Activated CD8-positive, alpha-beta memory T cell treated with anti-CD3 and anti-CD28 coated beads, Interleukin-2, amount 50 U/mL, for 24 hours (primary cell): ENCODE data around the gene PRELP.
"Not testable (repeated sequence)": the region's sequence is repeated elsewhere in the genome, so short reads cannot be mapped to it uniquely, and the experiment has no call there.

Experiments used
- DNase-seq: peaks from one replicate; pipeline ENCODE4 v3.0.0-alpha.2; 2020; ENCODE audit errors: extremely low read depth

The PRELP gene

GRCh38 chr1:203475012-203475981, at the start of gene PRELP:
PRELP (plus strand) TSS chr1:203475806; CDS start chr1:203483185, 7,379 bp downstream.
- DNase-seq, result no peak

GRCh38 chr1:203426366-203426765, 49.2 kb upstream of the PRELP start:
- DNase-seq, result no peak

DNA sequence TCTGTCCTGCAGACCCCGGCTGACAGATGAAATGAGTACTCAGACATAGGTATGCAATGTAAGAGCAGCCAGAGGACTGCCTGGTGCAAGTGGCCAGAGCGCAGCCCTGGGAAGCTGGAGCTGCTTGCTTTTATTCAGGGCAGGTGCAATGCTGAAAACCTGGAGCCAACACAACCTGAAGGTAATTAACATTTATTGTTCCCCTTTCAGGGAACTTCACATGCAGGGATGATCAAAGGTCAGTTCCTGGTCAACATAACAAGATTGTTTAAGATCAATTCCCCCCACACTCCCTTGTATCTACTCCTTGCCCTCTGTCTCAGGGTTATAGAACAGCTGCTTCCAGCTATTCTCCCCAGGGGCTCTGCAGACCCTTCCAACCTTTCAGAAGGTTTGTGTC, 48.7 kb upstream of the PRELP start:
- DNase-seq, result no peak

DNA sequence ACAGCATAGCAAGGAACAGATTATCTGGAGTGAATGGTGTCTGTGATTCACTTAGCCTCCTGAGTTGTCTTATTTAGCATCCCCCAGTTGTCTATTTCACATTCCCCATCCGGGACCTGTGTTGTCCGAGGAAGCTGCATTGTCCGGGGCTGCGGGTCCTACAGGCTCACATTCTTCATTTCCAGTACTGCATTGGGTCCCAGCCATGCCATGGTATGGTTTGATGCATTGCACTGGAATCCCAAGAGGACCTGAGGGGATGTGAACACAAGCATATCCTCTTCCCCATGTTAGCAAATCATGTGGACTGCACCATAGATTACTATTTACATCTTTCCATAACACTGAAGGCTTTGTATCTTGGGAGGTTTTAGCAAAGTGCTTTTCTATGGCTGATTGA, 48.2 kb upstream of the PRELP start:
- DNase-seq, result no peak

GRCh38 chr1:203428981-203429599, 46.5 kb upstream of the PRELP start:
- DNase-seq, result no peak

GRCh38 chr1:203435615-203436014, 40.0 kb upstream of the PRELP start:
- DNase-seq, result no peak

DNA sequence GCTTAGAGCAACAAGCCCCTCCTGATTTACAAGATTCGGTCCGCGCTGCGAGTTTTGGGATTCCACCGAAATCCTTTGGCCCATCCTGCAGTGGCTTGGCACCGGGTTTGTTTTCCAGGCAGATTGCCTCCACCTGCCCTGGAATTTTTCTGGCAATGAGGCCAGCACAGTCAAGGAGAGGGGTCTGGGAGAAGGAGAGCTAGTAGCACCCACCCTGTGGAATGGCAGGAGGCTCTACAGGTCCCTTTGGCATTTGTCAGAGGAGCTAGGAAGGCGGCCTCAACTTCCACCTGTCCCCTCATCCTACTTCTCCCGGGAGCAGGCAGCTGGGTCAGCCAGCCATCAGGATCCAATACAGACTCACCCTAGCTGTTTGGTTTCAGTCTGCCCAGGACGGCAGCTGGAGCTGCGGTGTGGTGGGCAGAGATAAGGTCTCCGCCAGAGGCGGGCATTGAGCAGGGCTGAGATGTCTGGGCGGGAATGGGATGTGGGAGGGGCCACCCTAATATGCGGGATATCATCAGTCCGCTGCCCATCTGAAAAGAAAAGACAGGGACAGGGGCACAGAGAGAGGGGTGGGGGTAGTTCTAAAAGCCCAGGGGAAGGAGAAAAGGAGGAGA, 37.8 kb upstream of the PRELP start:
- no peak for DNase-seq

DNA sequence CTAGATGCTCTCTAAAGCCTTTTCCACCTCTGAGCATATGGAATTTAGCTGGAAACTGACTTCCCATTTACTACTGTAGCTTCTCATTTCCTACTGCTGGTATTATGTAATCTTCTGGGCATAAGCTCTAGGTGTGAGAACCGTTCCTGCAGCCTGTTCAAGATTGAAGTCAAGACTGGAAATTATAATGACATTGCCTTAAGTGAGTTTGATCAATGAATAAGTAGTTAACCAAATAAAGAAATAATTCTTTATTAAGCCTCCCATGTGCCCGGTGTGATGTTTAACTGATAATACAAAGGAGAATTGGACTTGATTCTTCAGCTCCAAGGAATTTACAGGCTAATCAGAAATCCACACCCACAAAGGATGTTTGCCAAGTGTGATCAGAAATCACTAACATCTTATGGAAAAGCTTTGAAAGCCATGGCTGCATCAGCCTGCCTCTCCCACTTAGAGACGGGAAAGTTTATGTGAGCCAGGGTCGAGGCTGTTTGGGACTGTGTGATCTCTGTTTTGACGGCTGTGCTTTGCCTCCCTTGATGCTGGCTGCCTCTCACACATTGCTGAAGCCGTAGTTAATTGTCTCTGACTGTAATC, 36.4 kb upstream of the PRELP start:
- DNase-seq, result no peak

- DNase-seq, result no peak
Measured at GRCh38 chr1:203440771-203441170, 34.8 kb upstream of the PRELP start.

DNA sequence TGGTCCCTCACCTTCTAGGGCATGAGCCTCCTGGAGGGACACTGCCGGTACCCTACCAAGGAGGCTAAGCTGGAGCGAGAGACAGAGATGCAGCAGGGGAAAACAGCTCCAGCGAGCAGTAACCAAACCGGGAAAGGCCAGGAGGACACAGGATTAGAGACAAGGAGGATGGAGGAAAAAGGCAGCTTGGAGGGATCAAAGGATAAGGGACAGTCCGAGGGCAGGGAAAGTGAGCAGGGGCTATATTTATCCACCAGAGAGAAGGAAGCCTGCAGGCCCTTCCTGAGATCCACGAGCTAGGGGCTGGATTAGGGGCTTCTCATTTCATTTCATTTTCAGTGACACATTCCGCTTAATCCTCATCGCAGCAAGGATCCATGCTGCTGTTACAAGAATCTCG, 33.8 kb upstream of the PRELP start:
- DNase-seq, result no peak

- no peak for DNase-seq
Measured at GRCh38 chr1:203442821-203443220, 32.8 kb upstream of the PRELP start.

- no peak for DNase-seq
Measured at GRCh38 chr1:203443296-203443695, 32.3 kb upstream of the PRELP start.

DNA sequence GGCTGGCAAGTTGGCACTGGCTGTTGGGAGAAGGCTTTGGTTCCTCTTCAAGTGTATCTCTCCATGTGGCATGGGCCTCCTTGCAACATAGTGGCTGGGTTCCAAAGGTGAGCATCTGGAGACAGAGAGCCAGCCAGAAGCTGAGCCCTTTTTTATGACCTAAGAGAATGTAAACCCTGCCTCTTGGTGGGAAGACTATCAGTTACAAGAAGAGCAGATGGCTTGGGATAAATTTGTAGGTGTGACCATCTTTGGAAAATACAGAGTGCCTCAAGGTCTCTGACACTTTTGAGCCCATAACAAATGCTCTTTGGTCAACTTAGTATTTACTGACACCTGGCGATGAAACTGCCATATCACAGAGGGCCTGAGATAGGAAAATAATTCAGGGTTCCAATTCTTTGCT, 31.4 kb upstream of the PRELP start:
- DNase-seq, result no peak

DNA sequence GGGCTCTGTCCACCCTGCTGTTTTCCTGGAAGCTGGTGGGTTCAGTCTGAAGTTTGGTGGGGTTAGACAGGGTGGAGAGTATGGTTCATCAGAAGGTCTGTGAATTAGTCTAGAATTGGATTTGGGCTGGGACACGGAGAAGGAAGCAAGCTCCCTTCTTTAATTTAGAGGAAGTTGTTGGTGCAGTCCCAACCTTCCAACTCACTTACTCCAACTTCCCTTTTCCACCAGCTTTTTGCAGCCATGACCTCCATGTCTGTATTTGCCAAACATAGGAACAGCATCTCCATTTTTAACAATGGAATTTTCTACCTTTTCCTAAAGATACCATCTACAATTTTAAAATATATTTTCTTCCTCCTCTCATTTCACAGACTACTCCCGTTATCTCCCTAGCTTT, 28.5 kb upstream of the PRELP start:
- no peak for DNase-seq

- not testable (repeated sequence) for DNase-seq
Measured at GRCh38 chr1:203447598-203447997, 28.0 kb upstream of the PRELP start.

- no peak for DNase-seq
Measured at GRCh38 chr1:203448521-203449061, 27.0 kb upstream of the PRELP start.

DNA sequence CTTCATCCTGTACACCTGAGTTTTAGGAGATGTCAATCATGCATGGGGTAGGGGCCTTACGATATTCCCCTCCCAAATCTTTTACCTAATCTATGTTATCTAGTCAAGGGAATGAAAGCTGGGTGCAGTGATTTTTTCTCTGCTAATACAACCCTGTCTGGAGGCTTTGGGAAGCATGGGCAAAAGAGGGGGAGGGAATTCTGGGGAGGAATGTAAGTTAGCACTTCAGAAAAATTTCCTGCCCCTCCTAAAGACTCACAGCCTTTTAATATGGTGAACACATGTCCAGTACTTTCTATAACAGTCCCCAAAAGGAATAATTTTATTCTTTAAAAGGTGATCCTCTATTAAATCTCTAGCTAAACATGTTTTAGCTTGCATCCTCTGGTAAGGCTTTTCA, 25.6 kb upstream of the PRELP start:
- no peak for DNase-seq

DNA sequence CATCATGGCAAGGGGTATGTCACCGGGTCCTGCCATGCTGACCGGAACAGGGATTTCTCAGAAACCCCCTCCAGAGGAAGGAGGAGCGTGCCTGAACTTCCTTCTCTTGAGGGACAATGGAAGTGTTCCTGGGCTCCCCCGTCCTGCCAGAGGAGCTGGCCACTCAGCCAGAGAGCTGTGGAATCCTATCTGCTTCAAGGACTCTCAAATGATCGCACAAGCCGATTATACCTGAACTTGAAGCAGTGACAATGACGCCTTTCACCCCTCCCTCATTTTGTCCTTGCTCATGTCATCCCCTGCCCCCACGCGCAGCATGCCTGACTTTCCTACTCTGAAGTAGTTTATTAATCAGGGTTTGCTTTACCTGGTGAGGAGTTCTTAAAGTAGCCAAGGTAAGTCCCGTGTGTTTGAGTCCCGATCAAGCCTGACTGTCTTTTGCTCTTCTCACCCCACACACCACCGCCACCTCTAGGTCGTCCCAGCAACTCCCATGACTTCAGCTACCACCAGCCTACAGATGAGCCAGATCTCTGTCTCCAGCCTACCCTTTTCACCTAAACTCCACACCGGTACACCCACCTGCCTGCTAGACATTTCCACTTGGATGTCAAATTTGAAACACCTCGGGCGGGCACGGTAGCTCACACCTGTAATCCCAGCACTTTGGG, 25.0 kb upstream of the PRELP start:
- no peak for DNase-seq

- DNase-seq, result no peak
Measured at GRCh38 chr1:203451836-203452784, 23.5 kb upstream of the PRELP start.

DNA sequence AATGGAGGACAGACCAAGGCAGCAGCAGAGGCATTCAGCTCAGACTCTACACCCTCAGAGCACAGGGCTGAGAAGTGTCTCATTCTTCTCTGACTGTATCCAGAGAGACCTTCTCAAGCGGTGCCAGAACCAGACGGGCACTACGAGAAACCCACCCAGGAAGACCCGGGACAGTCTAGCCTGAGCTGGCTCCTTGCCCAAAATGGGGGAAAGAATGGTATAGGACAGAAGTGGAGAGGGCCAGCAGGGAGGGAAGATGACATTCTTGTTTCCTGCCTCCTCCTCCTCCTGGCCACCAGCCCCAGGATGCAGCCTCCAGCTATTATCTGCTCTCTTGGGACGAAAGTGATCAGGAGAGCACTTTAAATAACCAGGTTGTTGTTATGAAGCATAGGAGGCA, 22.6 kb upstream of the PRELP start:
- no peak for DNase-seq
